DMS 273 (cell line): ENCODE results near the gene LTF.
A peak's percentile ranks its signal among the peaks of the same experiment; 100 is the strongest.
"Not testable (repeated sequence)": the region's sequence is repeated elsewhere in the genome, so short reads cannot be mapped to it uniquely, and the experiment has no call there.

Experiments
- DNase-seq: peaks from one replicate; lab custom pipeline; 2025; ENCODE audit not compliant: unreplicated experiment; lab: John Stamatoyannopoulos, UW

LTF gene

GRCh38 chr3:46464326-46465195 lies at the start of gene LTF:
Gene LTF (minus strand): TSS chr3:46464905. CDS start chr3:46464867, 38 bp downstream.
- no peak for DNase-seq

DNA sequence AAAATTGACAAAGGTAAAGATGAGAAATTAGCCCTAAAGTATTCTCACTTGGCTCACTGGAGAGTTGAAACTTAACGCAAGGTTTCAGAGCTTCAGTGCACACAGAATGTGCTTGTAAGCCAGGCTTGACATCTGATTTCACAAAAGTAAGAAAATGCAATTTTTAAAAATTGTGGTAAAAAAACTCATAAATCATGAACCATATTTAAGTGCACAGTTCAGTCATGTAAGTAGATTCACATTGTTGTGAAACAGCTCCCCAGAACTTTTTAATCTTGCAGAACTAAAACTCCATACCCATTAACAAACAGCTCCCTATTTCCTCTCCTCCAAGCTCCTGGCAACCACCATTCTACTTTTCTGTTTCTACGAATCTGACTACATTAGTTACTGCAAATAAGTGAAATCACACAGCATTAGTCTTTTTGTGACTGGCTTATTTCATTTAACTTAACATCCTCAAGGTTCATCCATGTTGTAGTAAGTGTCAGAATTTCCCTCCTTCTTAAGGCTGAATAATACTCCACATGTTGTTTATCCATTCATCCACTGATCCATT lies 47.6 kb upstream of the LTF start:
- DNase-seq, result peak; percentile 0

DNA sequence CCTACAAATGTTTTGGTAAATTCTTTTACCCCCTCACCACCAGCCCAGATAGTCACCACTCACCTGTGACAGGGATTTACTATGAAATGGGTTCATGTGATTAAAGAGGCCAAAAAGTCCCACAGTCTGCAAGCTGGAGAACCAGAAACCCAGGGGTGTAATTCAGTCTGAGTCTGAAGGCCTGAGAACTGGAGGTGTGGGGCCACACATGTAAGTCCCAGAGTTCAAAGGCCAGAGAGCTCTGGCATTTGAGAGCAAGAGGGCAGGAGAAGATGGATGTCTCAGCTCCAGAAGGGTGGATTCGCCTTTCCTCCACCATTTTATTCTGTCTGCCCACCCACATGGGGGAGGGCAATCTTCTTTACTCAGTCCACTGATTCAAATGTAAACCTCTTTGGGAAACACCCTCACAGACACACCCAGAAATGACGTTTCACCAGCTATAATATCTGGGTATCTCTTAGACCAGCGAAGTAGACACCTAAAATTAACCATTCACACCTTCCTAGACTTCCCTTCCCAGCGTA lies 45.0 kb upstream of the LTF start:
- no peak for DNase-seq

DNA sequence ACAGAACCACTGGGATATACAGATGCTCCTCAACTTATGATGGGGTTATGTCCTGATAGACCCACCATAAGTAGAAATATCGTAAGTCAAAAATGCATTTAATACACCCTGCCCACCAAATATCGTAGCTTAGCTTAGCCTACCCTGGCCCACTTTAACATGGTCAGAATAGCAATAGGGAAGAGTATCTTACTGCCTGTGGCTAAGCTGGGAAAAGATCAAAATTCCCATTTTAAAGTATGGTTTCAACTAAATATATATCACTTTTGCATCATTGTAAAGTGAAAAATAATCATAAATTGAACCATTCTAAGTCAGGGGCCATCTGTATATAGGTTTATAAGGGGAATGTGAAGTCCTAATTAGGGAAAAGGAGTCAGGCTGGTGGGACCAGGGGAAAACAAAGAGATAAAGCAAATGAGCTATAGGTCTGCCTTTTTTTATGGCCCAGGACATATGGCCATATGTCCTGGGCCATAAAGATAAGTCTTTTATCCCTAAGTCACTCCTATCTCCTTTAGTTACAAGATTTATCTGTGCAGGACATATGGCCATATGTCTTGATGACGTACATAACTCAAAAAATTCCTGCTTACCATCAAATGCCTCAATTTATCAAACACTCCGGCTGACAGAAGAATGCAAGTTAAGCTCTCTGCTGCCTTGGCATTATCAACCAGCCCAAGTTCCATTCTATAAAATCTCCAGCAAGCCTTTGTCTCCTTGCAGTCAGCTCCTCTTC lies 44.3 kb upstream of the LTF start:
- DNase-seq, result no peak

DNA sequence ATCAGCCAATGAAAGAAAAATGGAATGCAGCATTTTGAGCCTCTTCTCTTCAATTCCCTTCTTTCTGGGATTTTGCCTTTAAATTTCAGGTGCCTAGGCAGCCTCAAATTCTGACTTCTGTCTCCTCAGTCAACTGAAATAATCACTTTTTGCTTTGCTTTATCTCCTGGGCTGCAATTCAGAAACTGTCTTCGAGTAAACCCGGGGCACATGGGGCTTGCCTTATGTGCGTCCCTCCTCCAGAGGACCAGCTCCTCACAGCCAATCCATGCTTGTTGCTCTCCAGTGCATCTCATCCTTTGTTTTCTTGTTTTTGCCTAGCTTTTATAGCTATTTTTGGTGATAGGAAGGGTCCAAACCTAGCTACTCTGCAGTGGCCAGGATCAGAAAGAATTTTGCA lies 41.8 kb upstream of the LTF start:
- DNase-seq, result no peak

GRCh38 chr3:46505953-46506352 lies 41.2 kb upstream of the LTF start:
- no peak for DNase-seq

DNA sequence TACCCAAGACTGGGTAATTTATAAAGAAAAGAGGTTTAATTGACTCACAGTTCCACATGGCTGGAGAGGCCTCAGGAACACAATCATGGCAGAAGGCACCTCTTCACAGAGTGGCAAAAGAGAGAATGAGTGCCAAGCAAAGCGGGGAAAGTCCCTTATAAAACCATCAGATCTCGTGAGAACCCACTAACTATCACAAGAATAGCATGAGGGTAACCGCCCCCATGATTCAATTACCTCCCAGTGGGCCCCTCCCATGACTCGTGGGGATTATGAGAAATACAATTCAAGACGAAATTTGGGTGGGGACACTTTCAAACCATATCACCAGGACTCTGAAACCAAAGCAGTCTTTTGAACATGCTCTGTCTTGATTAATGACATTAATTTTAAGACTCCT lies 40.1 kb upstream of the LTF start:
- DNase-seq, result no peak

GRCh38 chr3:46503200-46503874 lies 38.6 kb upstream of the LTF start:
- no peak for DNase-seq

DNA sequence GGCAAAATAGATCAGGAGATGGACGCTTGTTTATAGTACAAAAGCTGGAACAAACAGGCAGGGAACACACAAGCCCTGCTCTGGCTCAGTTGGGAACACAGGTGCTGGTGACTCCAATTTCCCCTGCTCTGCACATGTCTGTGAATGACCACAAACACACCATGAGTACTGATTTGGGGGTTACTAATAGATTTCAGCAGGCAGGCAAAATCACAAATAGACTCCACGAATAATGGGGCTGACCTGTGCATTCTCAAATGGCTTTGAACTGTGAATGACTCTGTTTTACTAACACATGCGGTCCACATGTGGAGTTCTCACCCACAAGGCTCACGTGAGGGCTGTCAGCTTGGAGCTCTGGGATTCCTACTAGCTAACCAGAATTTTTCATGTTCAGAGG lies 37.0 kb upstream of the LTF start:
- DNase-seq, result no peak

DNA sequence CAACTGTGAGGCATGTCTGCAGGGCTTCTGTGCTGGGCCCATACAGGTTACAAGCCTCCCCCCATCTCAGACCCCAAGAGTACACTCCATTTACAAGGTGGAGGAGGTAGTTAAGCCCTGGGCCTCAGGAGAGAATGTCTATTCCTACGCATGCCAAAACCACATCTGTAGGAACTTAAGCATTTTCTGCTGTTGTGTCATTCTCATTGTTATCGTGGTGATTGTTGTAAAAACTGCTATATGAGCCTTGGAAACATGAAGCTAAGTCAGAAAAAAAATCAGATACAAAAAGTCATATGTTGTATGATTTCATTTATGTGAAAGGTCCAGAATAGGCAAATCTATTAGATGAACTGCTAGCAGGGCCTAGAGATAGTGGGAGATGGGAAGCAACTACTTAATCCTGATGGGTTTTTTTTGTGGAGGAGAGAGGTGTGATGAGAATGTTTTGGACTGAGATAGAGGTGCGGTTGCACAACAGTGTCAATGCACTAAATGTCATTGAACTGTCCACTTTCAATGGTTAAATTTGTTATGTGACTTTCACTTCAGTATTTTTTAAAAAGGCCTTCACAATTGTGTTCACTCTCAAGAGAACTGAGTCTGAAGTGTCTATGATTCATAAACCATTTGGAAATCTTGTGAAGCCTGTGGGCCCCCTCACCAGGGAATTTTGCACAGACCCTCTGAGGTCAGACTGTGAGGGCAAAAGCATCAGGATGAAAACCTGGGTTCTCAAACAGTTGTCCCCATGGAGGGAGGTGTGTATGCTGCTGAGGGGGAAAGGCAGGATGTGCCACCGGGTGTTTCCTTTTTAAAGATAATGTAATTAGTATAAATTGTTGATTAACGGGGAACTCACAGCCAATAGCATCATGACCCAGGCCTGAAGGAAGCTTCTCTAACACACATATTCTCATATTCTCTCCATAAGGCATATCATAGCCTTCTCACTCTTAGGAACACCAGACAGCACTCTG lies 36.2 kb upstream of the LTF start:
- DNase-seq, result no peak

GRCh38 chr3:46498916-46499519 lies 34.3 kb upstream of the LTF start:
- no peak for DNase-seq

DNA sequence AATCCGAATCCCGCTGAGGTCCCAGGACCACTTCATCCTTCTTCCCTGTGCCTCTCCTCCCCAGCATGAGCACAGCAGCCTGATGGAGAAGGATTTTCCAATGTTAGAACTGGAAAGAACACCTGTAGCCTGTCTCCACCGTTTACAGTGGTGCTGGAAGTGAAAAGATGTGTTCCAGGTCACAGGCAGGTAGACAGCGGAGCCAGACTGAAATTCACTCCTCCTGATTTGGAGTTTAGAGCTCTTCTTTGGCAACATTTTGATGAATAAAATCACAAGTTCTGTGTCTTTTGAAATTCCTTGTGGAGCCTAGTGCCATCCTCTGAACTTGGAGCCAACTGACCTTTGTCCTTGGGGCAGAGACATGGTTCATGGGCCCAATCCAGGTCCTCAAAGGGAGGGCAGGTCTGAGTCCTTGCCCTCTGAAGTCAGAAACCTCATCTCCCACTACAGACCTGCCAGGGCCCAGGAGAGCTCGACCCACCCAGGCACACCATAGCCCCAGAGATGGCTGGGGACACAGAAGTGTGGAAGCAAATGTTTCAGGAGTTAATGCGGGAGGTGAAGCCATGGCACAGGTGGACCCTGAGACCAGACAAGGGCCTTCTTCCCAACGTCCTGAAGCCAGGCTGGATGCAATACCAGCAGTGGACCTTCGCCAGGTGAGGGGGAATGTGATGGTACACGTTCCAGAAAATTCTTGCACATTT lies 33.0 kb upstream of the LTF start, which contains the start of gene RTP3:
RTP3 (plus strand) TSS at position 421 of the 710 bp plus-strand sequence; CDS start at position 508, 87 bp downstream.
- no peak for DNase-seq

DNA sequence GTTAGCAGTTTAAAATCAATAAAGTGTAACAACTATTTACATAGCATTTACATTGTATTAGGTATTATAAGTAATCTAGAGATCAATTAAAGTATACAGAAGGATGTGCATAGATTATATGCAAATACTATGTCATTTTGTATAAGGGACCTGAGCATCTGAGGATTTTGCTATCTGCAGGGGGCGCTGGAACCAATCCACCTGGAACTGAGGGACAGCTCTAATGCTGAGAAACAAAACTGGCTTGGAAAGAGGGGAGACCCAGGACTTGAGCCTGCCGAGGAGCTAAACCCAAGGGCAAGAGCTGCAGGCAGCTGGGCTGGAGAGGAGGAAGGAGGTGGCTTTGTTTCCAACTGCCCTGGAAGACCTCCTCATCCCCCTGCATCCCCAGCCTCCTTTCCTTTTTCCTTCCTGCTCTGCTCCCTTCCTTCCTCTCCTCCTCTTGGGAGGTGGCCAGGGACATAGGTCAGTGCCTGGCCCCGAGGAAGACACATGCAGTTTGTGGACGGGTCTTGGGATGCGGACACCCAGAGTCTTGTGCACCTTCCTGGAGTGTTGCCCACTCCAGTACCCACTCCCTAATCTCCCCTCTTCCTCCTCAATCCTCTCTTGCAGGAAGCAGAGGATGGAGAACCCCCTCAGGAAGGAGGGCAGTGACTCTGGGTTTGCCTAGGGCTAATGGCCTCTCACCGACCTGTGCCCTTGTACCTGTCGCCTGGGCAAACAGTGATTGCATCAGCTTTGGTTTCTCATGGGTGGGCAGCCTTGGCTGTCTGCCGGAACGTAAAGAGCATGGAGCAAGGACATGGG lies 32.2 kb upstream of the LTF start:
- peak; percentile 13 for DNase-seq

- DNase-seq, result no peak
Observed at GRCh38 chr3:46495901-46496456, 31.3 kb upstream of the LTF start.

DNA sequence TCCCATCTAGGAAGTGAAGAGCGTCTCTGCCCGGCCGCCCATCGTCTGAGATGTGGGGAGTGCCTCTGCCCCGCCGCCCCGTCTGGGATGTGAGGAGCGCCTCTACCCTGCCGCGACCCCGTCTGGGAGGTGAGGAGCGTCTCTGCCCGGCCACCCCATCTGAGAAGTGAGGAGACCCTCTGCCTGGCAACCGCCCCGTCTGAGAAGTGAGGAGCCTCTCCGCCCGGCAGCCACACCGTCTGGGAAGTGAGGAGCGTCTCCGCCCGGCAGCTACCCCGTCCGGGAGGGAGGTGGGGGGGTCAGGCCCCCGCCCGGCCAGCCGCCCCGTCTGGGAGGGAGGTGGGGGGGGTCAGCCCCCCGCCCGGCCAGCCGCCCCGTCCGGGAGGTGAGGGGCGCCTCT lies 29.8 kb upstream of the LTF start:
- not testable (repeated sequence) for DNase-seq

DNA sequence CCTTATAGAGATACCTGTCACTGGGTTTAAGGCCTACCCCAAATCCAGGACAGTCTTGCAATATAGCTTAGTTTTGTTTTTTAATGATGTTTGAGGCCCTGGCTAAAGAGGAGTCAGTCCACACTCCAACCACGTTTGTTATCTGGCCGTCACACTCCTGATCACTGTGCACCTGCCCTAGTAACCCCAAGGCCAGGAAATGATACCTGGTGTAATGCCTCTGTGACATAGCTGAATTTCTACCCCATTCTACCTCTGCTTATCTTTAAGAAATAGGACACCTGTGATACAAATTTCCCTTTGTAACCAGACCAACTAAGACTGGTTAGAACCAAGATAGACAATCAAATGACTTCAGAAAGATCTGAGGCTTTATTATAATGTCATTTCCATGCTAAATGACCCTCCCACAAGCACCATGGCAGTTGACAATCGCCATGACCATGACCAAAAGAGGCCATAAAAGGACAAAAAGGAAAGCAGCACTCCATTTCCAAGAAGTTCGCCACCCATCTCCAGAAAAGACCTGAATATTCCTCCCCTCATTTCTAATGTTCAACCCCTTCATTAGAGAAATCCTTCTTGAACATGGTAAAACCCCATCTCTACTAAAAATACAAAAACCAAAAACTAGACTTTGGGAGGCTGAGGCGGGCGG lies 28.3 kb upstream of the LTF start:
- DNase-seq, result no peak
